HUES48 (cell line): ENCODE measurements around the gene MBD2.

Experiments used
- H3K27ac ChIP-seq: one replicate; pipeline ENCODE4 v1.7.0; 2013; ENCODE audit warnings: low read depth, low read length, inconsistent platforms
- H3K27me3 ChIP-seq: 2 replicates; pipeline ENCODE4 v1.6.1; 2013; ENCODE audit warnings: mild to moderate bottlenecking, low read length; ENCODE audit not compliant: control insufficient read depth, insufficient read depth
- H3K36me3 ChIP-seq: 2 replicates; pipeline ENCODE4 v1.6.1; 2013; ENCODE audit warnings: low read length; ENCODE audit not compliant: control insufficient read depth, insufficient read depth
- H3K4me1 ChIP-seq: 2 replicates; pipeline ENCODE4 v1.6.1; 2013; ENCODE audit warnings: mild to moderate bottlenecking, low read length; ENCODE audit not compliant: control insufficient read depth, insufficient read depth
- H3K4me3 ChIP-seq: 2 replicates; pipeline ENCODE4 v1.5.1; 2013; ENCODE audit warnings: mild to moderate bottlenecking, low read depth, low read length
- H3K9ac ChIP-seq: 2 replicates; pipeline ENCODE4 v1.6.1; 2013; ENCODE audit warnings: mild to moderate bottlenecking, low read depth, low read length, moderate library complexity
- H3K9me3 ChIP-seq: 2 replicates; pipeline ENCODE4 v1.6.1; 2013; ENCODE audit warnings: low read length; ENCODE audit not compliant: control insufficient read depth, insufficient read depth

MBD2 gene

DNA sequence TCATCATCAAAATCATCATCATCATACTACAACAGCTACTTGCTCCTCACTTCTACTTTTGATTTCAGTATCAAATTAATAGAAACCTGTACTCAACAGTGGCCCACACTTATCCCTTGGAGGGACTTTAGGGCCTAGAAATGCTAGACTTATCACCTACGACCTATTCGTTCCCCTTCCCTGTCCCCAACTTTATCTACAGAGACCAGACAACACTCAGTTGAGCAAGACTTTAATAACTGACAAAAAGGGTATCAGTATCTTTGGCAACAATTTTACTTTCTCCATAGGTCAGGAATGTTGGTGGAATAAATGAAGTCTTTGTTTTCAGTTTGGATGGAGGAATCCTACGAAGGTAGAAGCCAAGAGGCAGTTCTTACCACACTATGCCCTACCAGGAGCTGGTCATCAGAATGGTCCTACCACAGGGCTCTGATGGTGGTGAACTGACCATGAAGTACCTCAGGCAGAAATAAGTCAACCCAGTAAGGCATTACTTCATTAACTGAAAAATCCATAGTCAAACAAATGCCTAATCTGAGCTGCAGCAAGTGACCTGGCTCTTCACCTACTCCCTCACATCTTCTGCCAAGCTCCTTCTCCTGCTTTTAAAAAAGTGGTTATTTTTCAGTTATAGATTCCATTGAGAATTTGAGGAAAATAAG lies 26.6 kb downstream of the MBD2 start:
- Histone ChIP-seq H3K9ac (no peak overlapping the region), H3K27me3 (no peaks in the 10 kb centered on the region), H3K9me3 (no peaks in the 10 kb centered on the region), H3K4me3 (no peak overlapping the region), H3K36me3 (peaks cover 19% of the 10 kb centered on the region), H3K27ac (no peak overlapping the region), H3K4me1 (no peaks in the 10 kb centered on the region)

DNA sequence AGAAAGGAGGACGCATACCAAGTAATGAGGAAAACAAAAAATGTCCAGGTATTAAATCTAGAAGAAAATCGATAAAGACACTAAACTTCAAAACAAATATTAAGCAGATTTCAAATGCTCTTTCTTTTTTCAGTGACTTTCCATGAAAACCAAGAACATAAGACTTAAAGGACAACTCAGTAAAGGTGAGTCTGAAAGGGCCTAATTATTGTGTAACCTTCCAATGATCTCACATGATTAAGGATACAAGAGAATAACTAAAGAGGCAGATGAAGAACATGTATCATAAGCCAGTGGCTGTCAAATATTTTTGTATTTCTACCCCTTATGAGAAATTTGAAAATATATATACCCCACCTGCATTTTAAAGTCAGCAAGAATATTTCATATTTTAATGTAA lies 30.7 kb downstream of the MBD2 start:
- no peaks in the 10 kb centered on the region for H3K27me3 ChIP-seq
- no peaks in the 10 kb centered on the region for H3K36me3 ChIP-seq

DNA sequence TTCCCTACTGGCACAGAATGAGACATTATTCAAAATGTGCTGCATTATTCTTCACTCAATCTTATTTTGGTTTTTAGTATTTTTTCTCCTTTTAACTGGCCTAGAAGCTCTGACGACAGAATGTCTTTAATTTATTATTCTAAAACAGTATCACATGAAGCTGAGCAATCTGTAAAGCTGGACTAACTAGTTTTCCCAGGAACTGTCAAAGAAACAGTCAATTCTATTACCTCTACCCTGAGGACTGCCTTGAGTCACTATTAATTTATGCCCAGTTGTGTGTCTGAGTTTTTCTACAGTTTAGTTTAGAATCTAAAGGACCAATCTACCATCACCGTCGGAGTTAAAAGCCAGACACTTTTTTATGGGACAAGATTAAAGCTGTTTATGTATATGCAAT lies 31.6 kb downstream of the MBD2 start:
- Histone ChIP-seq H3K4me3 (no peak overlapping the region), H3K9me3 (no peaks in the 10 kb centered on the region), H3K4me1 (peaks cover 15% of the 10 kb centered on the region), H3K27me3 (no peaks in the 10 kb centered on the region), H3K9ac (no peak overlapping the region), H3K36me3 (no peaks in the 10 kb centered on the region), H3K27ac (no peak overlapping the region)

More for the DNA sequence above, 30.7 kb downstream of the MBD2 start:
- no peaks in the 10 kb centered on the region for H3K9me3 ChIP-seq
- H3K27ac ChIP-seq: no peak overlapping the region
- H3K9ac ChIP-seq: no peak overlapping the region
- no peak overlapping the region for H3K4me3 ChIP-seq
- H3K4me1 ChIP-seq: peaks cover 12% of the 10 kb centered on the region

DNA sequence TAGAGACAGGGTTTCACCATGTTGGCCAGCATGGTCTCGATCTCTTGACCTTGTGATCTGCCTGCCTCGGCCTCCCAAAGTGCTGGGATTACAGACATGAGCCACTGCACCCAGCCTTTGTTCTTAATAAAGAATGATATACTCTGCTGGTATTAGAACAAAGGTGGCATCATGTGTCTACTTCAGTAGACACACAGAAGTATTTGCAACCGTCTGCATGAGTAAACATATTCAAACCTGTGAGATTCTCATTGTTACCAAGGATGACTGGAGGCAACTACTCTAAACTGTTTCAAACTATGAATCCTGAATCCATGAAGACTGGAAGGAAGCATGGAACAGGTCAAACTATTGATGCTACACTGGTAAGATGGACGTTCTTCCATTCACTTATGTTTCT lies 32.1 kb downstream of the MBD2 start:
- no peak overlapping the region for H3K27ac ChIP-seq
- H3K4me3 ChIP-seq: no peak overlapping the region
- H3K36me3 ChIP-seq: no peaks in the 10 kb centered on the region
- no peaks in the 10 kb centered on the region for H3K9me3 ChIP-seq
- H3K27me3 ChIP-seq: no peaks in the 10 kb centered on the region
- peaks cover 20% of the 10 kb centered on the region for H3K4me1 ChIP-seq
- H3K9ac ChIP-seq: no peak overlapping the region

DNA sequence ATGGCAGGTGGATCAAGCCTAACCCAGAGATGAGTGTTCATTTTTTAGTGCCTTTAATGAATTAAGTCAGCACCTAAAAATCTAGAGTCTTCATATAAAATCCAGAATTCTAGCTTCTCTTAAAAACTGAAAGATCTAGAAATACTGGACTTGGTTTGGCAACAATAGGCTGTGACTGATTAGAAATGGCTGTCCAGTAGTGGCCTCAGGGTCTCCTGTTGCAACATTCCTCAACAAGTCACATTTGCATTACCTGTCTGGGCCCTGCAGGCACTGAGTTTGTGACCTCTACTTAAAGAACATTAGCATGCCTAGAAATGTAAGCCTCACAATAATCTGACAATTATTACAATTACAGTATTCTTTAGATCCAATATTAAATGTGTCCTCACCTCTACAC lies 33.1 kb downstream of the MBD2 start:
- Histone ChIP-seq H3K27ac (no peak overlapping the region), H3K9me3 (no peaks in the 10 kb centered on the region), H3K27me3 (no peaks in the 10 kb centered on the region), H3K4me3 (no peak overlapping the region), H3K36me3 (no peaks in the 10 kb centered on the region), H3K4me1 (peaks cover 21% of the 10 kb centered on the region), H3K9ac (no peak overlapping the region)

DNA sequence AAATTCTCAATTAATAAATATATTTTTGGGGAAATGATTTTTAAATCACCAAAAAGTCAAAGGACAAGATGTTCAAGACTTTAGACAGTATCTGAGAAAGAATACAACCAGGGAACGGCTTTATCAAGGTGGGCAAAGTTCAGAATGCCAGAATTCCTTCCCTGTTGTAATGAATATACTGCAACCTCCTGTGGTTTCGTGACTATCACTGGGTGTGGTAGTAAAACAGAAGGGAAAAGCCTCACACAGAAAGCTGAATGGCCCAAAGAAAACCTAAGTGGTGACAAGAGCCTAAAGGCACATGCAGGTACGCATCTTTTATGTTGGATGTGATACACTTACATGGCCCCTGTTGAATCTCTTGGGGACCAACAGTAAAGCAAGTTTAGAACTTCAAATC lies 37.1 kb downstream of the MBD2 start:
- no peaks in the 10 kb centered on the region for H3K27me3 ChIP-seq
- no peak overlapping the region for H3K9ac ChIP-seq
- H3K27ac ChIP-seq: no peak overlapping the region
- H3K4me1 ChIP-seq: peaks cover 33% of the 10 kb centered on the region
- no peak overlapping the region for H3K4me3 ChIP-seq
- peaks cover 8% of the 10 kb centered on the region; the same call in 1 of the 2 replicates for H3K9me3 ChIP-seq
- no peaks in the 10 kb centered on the region for H3K36me3 ChIP-seq

DNA sequence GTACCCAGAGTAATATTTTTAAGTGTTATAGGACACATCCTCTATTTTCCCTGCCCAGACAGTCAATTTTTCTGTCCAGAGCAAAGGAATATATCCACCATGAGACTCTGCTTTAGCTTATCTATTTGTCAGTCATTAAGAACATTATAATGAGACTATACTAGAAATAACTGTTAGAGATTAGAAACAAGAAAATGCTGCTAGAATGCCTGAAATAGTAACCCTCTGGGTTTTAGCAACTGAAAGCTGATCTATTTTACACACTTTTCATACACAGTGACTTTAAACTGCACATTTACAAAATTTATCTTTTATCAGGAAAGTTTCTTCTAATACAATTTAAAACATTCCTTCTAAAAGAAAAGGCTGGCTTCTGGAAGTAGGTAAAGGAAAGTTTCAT lies 39.6 kb downstream of the MBD2 start:
- Histone ChIP-seq H3K27me3 (no peaks in the 10 kb centered on the region), H3K4me3 (no peak overlapping the region), H3K9me3 (peaks cover 8% of the 10 kb centered on the region; the same call in 1 of the 2 replicates), H3K4me1 (peaks cover 26% of the 10 kb centered on the region), H3K27ac (no peak overlapping the region), H3K9ac (no peak overlapping the region), H3K36me3 (no peaks in the 10 kb centered on the region)

DNA sequence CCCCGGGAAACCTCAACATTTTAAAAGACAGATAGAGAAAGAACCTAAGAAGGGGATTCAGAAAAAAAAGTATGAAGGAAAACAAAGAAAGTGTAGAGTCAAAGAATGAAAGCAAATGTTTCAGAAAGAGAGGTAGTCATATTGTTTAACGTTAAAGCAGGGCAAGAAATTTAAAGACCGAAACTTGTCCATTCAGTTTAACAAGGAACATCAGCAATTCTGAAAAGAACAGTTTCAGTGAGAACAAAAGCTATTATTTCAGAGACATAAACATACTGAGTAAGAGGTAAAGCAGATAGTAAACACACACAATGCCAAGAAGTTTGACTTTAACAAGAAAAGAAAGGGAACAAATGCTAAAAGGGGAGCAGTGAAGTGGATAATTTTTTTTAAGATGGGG lies 41.1 kb downstream of the MBD2 start:
- Histone ChIP-seq H3K4me1 (peaks cover 26% of the 10 kb centered on the region), H3K9ac (no peak overlapping the region), H3K27ac (no peak overlapping the region), H3K9me3 (peaks cover 8% of the 10 kb centered on the region; the same call in 1 of the 2 replicates), H3K4me3 (no peak overlapping the region), H3K36me3 (no peaks in the 10 kb centered on the region), H3K27me3 (no peaks in the 10 kb centered on the region)

DNA sequence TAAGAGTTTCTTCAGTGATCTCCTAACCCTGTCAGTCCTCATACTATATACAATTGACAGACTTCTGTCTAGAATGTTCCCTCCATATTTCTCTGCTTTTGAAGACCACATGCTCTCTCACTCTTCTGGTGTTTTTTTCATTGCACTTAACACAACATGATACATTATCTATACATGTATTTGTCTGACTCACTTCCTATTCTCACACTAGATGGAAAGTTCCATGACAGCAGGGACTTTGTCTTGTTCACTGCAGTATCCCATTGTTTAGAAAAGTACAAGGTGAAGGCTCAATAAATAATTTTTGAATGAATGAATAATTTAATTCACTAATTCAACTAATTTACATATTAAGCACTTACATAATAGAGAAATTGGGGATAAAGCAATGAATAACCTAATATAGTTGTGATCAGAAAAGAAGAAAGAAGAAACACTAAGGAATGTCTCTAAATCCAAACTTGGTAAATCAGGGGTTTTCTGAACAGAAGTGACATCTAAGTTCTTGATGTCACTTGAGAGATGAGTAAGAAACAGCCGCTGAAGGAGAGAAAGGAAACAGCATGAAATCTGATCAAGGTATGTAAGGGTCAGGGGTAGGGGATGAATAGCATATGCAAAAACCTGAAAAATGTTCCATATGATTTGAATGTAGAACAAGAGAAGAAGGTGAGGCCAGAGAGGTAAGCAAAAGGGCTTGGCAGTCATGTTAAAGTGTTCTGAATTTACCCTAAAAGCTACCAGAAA lies 42.4 kb downstream of the MBD2 start:
- Histone ChIP-seq H3K4me3 (no peak overlapping the region), H3K4me1 (peaks cover 17% of the 10 kb centered on the region; the same call in 1 of the 2 replicates), H3K27me3 (no peaks in the 10 kb centered on the region), H3K27ac (no peak overlapping the region), H3K36me3 (no peaks in the 10 kb centered on the region), H3K9me3 (peaks cover 8% of the 10 kb centered on the region; the same call in 1 of the 2 replicates), H3K9ac (no peak overlapping the region)

DNA sequence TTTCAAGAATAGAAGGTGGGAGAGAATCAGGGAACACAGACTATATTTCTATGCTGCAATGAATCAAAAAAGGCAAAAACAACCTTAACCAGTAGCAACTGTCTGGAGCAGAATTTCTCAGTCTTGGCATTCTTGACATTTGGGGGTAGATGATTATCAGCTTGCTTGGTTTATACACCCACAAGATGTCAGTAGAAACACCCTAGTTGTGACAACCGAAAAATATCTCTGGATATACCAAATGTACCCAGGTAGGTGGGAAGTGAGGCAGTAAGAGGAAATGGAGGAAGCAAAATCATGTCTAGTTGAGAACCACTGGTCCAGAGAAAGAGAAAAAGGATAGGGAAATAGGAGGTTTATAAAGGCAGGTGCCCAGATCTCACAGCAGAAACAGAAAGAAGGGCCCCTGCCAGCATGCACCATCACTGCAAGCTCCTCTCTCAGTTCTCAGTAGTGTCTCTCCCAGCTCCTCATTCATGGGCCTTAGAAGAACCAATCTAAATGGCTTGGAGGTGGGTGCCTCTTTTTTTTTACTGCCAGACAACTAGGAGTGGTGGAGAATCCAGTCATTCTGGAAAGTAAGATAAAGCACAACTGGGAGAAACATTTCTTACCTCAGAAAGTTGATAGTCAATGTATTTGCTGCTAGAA lies 50.4 kb downstream of the MBD2 start:
- Histone ChIP-seq H3K9ac (no peak overlapping the region), H3K4me1 (no peaks in the 10 kb centered on the region; the same call in 1 of the 2 replicates), H3K36me3 (no peaks in the 10 kb centered on the region), H3K9me3 (no peaks in the 10 kb centered on the region), H3K27me3 (no peaks in the 10 kb centered on the region), H3K27ac (no peak overlapping the region), H3K4me3 (no peak overlapping the region)

DNA sequence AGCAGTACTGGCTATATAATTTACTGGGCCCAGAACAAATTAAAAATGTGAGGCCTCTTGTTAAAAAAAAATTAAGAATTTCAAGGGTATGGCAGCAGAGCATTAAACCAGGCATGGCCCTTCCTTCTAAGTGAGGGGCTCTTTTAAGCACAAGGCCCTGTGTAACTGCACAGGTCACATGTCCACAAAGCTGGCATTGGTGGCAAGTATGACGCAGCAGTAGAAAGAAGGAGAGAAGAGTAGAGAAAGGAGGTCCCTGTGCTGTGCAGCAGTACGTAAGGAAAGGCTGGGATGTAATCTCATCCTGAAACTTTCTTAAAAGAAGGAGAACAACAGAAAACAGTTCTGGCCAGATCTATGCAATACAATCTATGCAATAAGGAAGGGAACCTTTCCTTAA lies 51.2 kb downstream of the MBD2 start:
- H3K4me1 ChIP-seq: no peaks in the 10 kb centered on the region; the same call in 1 of the 2 replicates

More for the DNA sequence above, 51.2 kb downstream of the MBD2 start:
- H3K27me3 ChIP-seq: no peaks in the 10 kb centered on the region
- H3K36me3 ChIP-seq: no peaks in the 10 kb centered on the region
- H3K27ac ChIP-seq: no peak overlapping the region
- H3K9ac ChIP-seq: no peak overlapping the region
- no peak overlapping the region for H3K4me3 ChIP-seq
- H3K9me3 ChIP-seq: no peaks in the 10 kb centered on the region
